RWPE2 (cell line): Measurements from ENCODE around the gene PRKCI.
"Not testable (repeated sequence)": the region's sequence is repeated elsewhere in the genome, so short reads cannot be mapped to it uniquely, and the experiment has no call there.

Source experiments
- ATAC-seq: fragments of 200-7000 bp; cut with Tn5 transposase; 3 replicates; pipeline ENCODE4 v1.9.1; 2021; ENCODE audit warnings: low read depth
- DNase-seq: peaks from one replicate; pipeline ENCODE4 v3.0.0-alpha.2; 2020; ENCODE audit warnings: low spot score
- H3K27ac ChIP-seq: fragments of 450-650 bp; 2 replicates; pipeline ENCODE4 v1.5.1; 2017; ENCODE audit warnings: mild to moderate bottlenecking; ENCODE audit not compliant: poor library complexity, severe bottlenecking
- H3K27me3 ChIP-seq: fragments of 250-450 bp; sonication (Bioruptor Pico); 2 replicates; pipeline ENCODE4 v1.5.1; 2021; ENCODE audit warnings: mild to moderate bottlenecking, moderate library complexity; ENCODE audit not compliant: insufficient read depth, poor library complexity, severe bottlenecking
- H3K36me3 ChIP-seq: fragments of 250-450 bp; sonication (Bioruptor Pico); 2 replicates; pipeline ENCODE4 v1.5.1; 2020; ENCODE audit warnings: low read depth, mild to moderate bottlenecking, moderate library complexity
- H3K4me1 ChIP-seq: fragments of 250-450 bp; sonication (Bioruptor Pico); 2 replicates; pipeline ENCODE4 v1.5.1; 2021; ENCODE audit warnings: mild to moderate bottlenecking, moderate library complexity; ENCODE audit not compliant: insufficient read depth, poor library complexity, severe bottlenecking
- H3K4me3 ChIP-seq: fragments of 250-450 bp; sonication (Bioruptor Pico); 2 replicates; pipeline ENCODE4 v1.5.1; 2021; ENCODE audit warnings: mild to moderate bottlenecking, moderate library complexity; ENCODE audit not compliant: severe bottlenecking
- H3K9me3 ChIP-seq: fragments of 250-450 bp; sonication (Bioruptor Pico); 2 replicates; pipeline ENCODE4 v1.5.1; 2021; ENCODE audit warnings: mild to moderate bottlenecking, moderate library complexity; ENCODE audit not compliant: severe bottlenecking
- TF ChIP-seq, protein P1 (sequence below): fragments of 450-650 bp; IDR thresholded peaks from one replicate; pipeline ENCODE4 v1.5.1; 2017; ENCODE audit warnings: mild to moderate bottlenecking, moderate library complexity; ENCODE audit not compliant: poor library complexity, severe bottlenecking

PRKCI gene

DNA sequence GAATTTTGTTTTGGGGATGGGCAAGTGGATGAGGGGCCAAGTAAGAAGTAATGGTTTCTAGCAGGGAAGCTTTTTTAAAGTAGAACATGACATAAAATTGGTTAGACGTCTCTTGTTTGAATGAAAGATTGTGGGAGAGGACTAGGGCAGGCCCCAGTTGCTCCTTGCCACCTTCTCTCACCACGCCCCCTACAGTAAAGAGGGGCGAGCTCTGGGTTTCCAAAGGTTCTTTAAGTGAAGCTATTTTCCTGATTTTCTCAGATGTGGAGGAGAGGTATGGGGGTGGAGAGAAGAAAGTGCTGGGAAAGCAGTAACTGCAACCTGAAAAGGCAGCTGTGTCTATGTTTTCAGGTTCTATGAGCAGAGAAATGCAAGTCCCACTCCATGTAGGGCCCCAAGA is 102.7 kb downstream of the PRKCI start:
- H3K36me3 ChIP-seq, result no peaks in the 10 kb centered on the region
- no peaks in the 10 kb centered on the region for H3K4me1 ChIP-seq
- TF ChIP-seq, protein P1, sequence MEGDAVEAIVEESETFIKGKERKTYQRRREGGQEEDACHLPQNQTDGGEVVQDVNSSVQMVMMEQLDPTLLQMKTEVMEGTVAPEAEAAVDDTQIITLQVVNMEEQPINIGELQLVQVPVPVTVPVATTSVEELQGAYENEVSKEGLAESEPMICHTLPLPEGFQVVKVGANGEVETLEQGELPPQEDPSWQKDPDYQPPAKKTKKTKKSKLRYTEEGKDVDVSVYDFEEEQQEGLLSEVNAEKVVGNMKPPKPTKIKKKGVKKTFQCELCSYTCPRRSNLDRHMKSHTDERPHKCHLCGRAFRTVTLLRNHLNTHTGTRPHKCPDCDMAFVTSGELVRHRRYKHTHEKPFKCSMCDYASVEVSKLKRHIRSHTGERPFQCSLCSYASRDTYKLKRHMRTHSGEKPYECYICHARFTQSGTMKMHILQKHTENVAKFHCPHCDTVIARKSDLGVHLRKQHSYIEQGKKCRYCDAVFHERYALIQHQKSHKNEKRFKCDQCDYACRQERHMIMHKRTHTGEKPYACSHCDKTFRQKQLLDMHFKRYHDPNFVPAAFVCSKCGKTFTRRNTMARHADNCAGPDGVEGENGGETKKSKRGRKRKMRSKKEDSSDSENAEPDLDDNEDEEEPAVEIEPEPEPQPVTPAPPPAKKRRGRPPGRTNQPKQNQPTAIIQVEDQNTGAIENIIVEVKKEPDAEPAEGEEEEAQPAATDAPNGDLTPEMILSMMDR, result no peak
- DNase-seq, result no peak
- H3K27ac ChIP-seq, result no peak overlapping the region
- no peak overlapping the region for H3K4me3 ChIP-seq
- H3K9me3 ChIP-seq, result no peaks in the 10 kb centered on the region
- no peak for ATAC-seq
- H3K27me3 ChIP-seq, result no peaks in the 10 kb centered on the region

DNA sequence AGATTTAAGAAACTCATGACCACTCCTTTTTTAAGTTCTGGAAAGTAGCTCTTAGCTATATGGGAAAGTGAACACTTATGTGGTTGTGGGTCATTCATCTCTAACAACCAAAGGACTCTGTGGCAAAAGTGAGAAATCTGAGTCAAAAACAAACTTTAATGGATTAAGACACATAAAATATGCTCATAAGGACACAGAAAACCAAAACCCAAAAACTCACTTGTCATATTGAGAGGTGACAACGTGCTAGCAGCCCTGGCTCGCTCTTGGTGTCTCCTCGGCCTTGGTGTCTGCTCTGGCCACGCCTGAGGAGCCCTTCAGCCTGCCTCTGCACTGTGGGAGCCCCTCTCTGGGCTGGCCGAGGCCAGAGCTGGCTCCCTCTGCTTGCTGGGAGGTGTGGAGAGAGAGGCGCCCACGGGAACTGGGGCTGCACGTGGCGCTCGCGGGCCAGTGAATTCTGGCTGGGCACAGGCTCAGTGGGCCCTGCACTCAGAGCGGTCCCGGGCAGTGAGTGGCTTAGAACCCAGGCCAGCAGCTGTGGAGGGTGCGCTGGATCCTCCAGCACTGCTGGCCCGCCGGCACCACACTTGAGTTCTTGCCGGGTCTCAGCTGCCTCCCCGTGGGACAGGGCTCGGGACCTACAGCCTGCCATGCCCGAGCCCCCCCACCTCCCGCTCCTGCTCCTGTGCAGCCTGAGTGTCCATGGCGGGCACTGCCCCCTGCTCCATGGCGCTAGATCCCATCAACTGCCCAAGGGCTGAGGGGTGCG is 105.0 kb downstream of the PRKCI start:
- Histone ChIP-seq H3K9me3 (no peaks in the 10 kb centered on the region), H3K4me3 (no peak overlapping the region), H3K4me1 (no peaks in the 10 kb centered on the region), H3K27ac (no peak overlapping the region), H3K27me3 (no peaks in the 10 kb centered on the region), H3K36me3 (no peaks in the 10 kb centered on the region)
- TF ChIP-seq, protein P1, result no peak
- ATAC-seq (no peak), DNase-seq (no peak)

DNA sequence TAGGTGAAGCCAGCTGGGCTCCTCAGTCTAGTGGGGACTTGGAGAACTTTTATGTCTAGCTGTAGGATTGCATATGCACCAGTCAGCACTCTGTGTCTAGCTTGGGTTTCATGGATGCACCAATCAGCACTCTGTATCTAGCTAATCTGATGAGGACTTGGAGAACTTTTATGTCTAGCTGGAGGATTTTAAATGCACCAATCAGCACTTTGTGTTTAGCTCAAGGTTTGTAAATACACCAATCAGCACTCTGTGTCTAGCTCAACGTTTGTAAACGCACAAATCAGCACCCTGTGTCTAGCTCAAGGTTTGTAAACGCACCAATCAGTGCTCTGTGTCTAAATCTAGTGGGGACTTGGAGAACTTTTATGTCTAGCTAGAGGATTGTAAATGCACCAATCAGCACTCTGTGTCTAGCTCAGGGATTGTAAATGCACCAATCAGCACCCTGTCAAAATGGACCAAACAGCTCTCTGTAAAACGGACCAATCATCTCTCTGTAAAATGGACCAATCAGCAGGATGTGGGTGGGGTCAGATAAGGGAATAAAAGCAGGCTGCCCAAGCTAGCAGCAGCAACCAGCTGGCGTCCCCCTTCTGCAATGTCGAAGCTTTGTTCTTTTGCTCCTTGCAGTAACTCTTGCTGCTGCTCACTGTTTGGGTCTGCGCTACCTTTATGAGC is 105.8 kb downstream of the PRKCI start:
- not testable (repeated sequence) for ATAC-seq, H3K4me1 ChIP-seq, H3K27me3 ChIP-seq, H3K36me3 ChIP-seq, H3K9me3 ChIP-seq, H3K27ac ChIP-seq, H3K4me3 ChIP-seq, DNase-seq

DNA sequence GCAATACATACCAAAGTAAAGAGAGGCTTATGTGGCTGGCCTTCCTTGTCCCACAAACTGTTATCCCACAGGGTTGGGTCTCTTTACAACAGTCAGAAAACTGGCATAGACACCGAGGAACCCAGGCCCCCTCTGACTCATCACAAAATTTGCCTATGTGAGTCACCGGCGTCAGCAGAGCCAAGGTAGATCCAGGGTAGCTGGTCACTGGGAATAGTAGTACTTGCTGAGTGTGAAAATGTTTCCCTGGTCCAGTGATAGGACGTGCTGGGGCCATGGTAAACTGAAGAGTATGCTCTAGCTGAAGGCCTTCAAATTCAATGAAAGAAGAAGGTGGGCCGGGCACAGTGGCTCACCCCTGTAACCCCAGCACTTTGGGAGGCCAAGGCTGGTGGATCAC is 108.1 kb downstream of the PRKCI start:
- DNase-seq, result no peak
- H3K4me1 ChIP-seq, result no peaks in the 10 kb centered on the region
- H3K27me3 ChIP-seq, result no peaks in the 10 kb centered on the region
- no peak overlapping the region for H3K27ac ChIP-seq
- no peaks in the 10 kb centered on the region for H3K9me3 ChIP-seq
- H3K4me3 ChIP-seq, result no peak overlapping the region
- ATAC-seq, result peak; percentile 89
- H3K36me3 ChIP-seq, result no peaks in the 10 kb centered on the region
- TF ChIP-seq, protein P1, result no peak

DNA sequence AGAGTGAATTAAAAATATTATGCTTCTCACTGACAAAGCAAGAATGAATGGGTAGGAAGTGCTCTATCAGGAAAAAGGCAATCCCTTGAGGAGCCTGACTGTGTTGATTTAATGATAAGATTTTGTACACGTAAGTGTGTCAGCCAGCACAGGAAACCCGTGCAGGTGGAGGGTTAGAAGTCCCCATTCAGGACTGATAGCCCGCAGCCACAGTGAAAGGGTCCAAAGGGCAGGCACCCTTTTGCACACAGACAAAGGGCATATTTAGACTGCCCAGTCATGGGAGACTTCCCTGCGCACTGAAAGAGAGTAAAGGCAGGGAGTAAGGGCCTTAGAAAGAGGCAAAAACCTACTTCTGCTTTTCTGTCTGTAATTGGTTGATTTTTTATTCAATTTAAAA is 108.9 kb downstream of the PRKCI start:
- Histone ChIP-seq H3K4me1 (no peaks in the 10 kb centered on the region), H3K9me3 (no peaks in the 10 kb centered on the region)
- ATAC-seq, result no peak

More for the DNA sequence above, 108.9 kb downstream of the PRKCI start:
- H3K27me3 ChIP-seq, result no peaks in the 10 kb centered on the region
- H3K4me3 ChIP-seq, result no peak overlapping the region
- TF ChIP-seq, protein P1, result no peak
- no peak overlapping the region for H3K27ac ChIP-seq
- DNase-seq, result no peak
- no peaks in the 10 kb centered on the region for H3K36me3 ChIP-seq
